Tibial artery (tissue), 4 donors: Measurements from ENCODE around the gene KLHL30.

ENCODE experiments used
- DNase-seq, 2 donors: peaks; one replicate each; pipeline ENCODE4 v3.0.0-alpha.2; 2019
- H3K27ac ChIP-seq, 2 donors: fragments of 200-600 bp; sonication (generic) in 1 of 2; 1 replicate in 1 of 2; 2 replicates in 1 of 2; pipeline ENCODE4 v1.5.1; 2018 to 2019; ENCODE audit warnings: mild to moderate bottlenecking in 1 of 2
- H3K27me3 ChIP-seq, 2 donors: fragments of 200-600 bp; sonication (generic) in 1 of 2; one replicate each; pipeline versions ENCODE4 v1.5.1 to v1.6.0; 2016 to 2019
- H3K36me3 ChIP-seq, 3 donors: fragments of 200-600 bp; sonication (generic) in 2 of 3; one replicate each; pipeline ENCODE4 v1.5.1; 2016 to 2019; ENCODE audit warnings: mild to moderate bottlenecking in 2 of 3
- H3K4me1 ChIP-seq, 4 donors: fragments of 200-600 bp; sonication (generic) in 2 of 4; 1 replicate in 3 of 4; 2 replicates in 1 of 4; pipeline ENCODE4 v1.5.1; 2016 to 2019
- H3K4me3 ChIP-seq, 2 donors: fragments of 200-600 bp; sonication (generic) in 1 of 2; 1 replicate in 1 of 2; 2 replicates in 1 of 2; pipeline ENCODE4 v1.5.1; 2018 to 2019; ENCODE audit warnings: mild to moderate bottlenecking in 2 of 2
- H3K9me3 ChIP-seq, 3 donors: fragments of 200-600 bp; sonication (generic) in 1 of 3; one replicate each; pipeline ENCODE4 v1.5.1; 2016 to 2019
- intact Hi-C: fragments of 100-400 bp; cut with DNase I; formaldehyde crosslinking; loops from one replicate; pipeline ENCODE4 v1.15.0; 2023; ENCODE audit warnings: low total_unique reads
- TF ChIP-seq, protein P1 (sequence below), 2 experiments: fragments of 200-600 bp in 1 of 2; fragments of 450-650 bp in 1 of 2; IDR thresholded peaks; one replicate each; pipeline ENCODE4 v1.5.1; 2017 to 2019; ENCODE audit warnings: antibody characterized with exemption in 2 of 2, mild to moderate bottlenecking in 1 of 2, moderate library complexity in 1 of 2

Gene KLHL30

DNA sequence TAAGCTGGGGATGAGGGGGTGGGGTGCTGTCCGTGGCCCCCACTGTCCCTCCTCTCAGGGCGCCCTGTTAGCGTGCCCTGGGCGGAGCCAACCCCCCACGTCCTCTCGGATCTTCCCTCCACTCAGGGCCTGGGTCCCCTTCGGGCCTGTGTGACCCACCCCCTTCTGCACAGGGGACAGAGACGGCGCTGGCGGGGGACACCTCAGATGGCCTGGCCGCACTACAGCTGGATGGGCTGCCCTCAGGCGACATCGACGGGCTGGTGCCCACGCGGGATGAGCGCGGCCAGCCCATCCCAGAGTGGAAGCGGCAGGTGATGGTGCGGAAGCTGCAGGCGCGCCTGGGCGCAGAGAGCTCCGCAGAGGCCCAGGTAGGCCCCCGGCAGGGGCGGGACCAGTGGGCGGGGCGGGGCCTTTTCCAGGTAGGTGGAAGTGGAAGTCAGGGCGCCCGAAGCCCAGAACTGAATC is 9.9 kb upstream of the KLHL30 start:
- Histone ChIP-seq H3K36me3 (no peaks in the 10 kb centered on the region), H3K4me3 (no peak overlapping the region), H3K27me3 (no peaks in the 10 kb centered on the region), H3K9me3 (no peaks in the 10 kb centered on the region), H3K27ac (no peak overlapping the region), H3K4me1 (peaks cover 0 to 9% (median 7%) of the 10 kb centered on the region in 4 donors)
- intact Hi-C loops: no loop called here
- TF ChIP-seq, protein P1, sequence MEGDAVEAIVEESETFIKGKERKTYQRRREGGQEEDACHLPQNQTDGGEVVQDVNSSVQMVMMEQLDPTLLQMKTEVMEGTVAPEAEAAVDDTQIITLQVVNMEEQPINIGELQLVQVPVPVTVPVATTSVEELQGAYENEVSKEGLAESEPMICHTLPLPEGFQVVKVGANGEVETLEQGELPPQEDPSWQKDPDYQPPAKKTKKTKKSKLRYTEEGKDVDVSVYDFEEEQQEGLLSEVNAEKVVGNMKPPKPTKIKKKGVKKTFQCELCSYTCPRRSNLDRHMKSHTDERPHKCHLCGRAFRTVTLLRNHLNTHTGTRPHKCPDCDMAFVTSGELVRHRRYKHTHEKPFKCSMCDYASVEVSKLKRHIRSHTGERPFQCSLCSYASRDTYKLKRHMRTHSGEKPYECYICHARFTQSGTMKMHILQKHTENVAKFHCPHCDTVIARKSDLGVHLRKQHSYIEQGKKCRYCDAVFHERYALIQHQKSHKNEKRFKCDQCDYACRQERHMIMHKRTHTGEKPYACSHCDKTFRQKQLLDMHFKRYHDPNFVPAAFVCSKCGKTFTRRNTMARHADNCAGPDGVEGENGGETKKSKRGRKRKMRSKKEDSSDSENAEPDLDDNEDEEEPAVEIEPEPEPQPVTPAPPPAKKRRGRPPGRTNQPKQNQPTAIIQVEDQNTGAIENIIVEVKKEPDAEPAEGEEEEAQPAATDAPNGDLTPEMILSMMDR (IDR thresholded peaks at IDR 0.05): no peak
- DNase-seq: no peak

DNA sequence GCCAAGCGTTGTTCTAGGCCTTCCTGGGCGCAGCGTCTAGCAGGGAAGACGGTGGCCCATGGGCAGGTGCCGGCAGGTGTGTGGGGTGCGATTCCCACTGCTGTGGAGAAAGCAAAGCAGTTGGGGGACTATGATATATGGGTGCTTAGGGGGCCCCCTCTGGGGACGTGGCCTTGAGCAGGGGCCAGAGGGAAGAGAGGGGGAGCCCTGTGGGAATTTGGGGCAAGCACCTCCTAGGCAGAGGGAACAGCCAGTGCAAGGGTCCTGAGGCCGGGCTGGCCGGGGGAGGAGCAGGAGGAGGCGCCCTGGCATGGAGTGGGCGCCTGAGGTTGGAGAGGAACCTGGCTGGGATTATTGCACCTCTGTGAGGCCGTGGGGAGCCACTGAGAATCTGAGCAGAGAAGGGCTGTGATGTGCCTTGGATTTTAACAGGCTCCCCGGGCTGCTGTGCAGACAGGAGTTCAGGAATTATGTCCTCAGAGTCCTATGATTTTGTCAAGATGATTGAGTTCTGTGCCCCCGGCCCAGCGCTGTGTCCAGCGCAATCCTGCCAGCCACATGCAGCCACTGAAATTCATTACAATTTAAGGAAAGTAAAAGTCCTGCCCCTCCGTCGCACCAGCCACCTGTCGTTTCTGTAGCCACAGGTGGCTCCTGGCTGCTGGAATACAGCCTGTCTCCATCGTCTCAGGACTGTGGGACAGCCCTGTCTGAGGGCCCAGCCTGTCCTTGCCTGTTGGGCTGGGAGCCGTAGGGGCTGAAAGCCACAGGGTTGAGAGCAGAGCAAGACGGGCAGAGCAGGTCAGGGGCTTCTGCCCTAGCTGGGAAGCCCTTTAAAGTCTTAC is 9.1 kb upstream of the KLHL30 start:
- TF ChIP-seq, protein P1 (IDR thresholded peaks at IDR 0.05): no peak
- intact Hi-C loops: loop anchor here (5.0 kb wide), 1 partner anchor 67 kb away; the partner anchor contains the start of gene SCLY
- no peak for DNase-seq

DNA sequence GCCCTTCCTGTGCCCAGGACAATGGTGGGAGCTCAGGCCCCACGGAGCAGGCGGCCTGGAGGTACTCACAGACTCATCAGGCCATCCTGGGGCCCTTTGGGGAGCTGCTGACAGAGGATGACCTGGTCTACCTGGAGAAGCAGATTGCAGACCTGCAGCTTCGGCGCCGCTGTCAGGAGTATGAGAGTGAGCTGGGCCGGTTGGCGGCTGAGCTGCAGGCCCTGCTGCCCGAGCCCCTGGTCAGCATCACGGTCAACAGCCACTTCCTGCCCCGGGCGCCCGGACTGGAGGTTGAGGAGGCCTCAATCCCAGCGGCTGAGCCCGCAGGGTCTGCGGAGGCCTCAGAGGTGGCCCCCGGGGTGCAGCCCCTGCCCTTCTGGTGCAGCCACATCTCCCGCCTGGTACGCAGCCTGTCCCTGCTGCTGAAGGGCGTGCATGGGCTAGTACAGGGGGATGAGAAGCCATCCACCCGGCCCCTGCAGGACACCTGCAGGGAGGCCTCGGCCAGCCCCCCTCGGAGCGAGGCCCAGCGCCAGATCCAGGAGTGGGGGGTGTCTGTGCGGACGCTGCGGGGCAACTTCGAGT is 8.3 kb upstream of the KLHL30 start:
- DNase-seq: no peak

More for the DNA sequence above, 9.1 kb upstream of the KLHL30 start:
- Histone ChIP-seq H3K27ac (no peak overlapping the region), H3K9me3 (no peaks in the 10 kb centered on the region), H3K27me3 (no peaks in the 10 kb centered on the region), H3K4me3 (no peak overlapping the region), H3K4me1 (peaks cover 0 to 9% (median 7%) of the 10 kb centered on the region in 4 donors), H3K36me3 (no peaks in the 10 kb centered on the region)

DNA sequence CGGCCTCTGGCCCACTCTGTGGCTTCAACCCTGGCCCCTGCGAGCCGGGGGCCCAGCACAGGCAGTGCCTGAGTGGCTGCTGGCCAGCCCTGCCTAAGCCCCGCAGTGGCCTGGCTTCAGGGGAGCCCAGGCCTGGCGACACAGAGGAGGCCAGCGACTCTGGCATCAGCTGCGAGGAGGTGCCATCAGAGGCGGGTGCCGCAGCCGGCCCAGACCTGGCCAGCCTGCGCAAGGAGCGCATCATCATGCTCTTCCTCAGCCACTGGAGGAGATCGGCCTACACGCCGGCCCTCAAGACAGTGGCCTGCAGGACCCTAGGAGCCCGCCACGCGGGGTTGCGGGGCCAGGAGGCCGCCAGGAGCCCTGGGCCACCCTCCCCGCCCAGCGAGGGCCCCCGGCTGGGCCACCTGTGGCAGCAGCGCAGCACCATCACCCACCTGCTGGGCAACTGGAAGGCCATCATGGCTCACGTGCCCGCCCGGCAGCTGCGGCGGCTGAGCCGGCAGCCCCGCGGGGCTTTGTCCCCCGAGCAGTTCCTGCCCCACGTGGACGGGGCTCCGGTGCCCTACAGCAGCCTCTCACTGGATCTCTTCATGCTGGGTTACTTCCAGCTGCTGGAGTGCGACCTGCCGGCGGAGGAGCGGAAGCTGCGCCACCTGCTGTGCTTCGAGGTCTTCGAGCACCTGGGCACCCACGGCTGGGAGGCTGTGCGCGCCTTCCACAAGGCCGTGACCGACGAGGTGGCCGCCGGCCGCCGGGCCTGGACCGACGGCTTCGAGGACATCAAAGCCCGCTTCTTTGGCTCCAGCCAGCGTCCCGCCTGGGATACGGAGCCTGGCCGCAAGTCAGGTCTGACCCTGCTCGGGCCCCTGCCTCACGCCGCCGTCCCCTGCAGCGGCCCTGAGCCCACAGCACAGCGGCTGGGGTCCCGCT is 7.5 kb upstream of the KLHL30 start:
- no peaks in the 10 kb centered on the region for H3K9me3 ChIP-seq
- no peaks in the 10 kb centered on the region for H3K36me3 ChIP-seq
- no peak overlapping the region for H3K4me3 ChIP-seq
- intact Hi-C loops: loop anchor here (5.0 kb wide), 1 partner anchor 69 kb away; the partner anchor contains the start of gene SCLY
- H3K27ac ChIP-seq: no peak overlapping the region
- DNase-seq: no peak
- H3K27me3 ChIP-seq: no peaks in the 10 kb centered on the region
- TF ChIP-seq, protein P1 (IDR thresholded peaks at IDR 0.05): no peak
- peaks cover 0 to 9% (median 7%) of the 10 kb centered on the region in 4 donors for H3K4me1 ChIP-seq

More for the DNA sequence above, 8.3 kb upstream of the KLHL30 start:
- TF ChIP-seq, protein P1 (IDR thresholded peaks at IDR 0.05): no peak
- no peaks in the 10 kb centered on the region for H3K36me3 ChIP-seq
- no peaks in the 10 kb centered on the region for H3K27me3 ChIP-seq
- no peak overlapping the region for H3K4me3 ChIP-seq
- no peaks in the 10 kb centered on the region for H3K9me3 ChIP-seq
- H3K4me1 ChIP-seq: peaks cover 0 to 9% (median 7%) of the 10 kb centered on the region in 4 donors
- no peak overlapping the region for H3K27ac ChIP-seq
- intact Hi-C loops: loop anchor here (5.0 kb wide), 1 partner anchor 68 kb away; the partner anchor contains the start of gene SCLY
